Calu3 (cell line): ENCODE data around the gene GEMIN4. TPM values are rescaled to one million over a fixed set of nuclear protein-coding genes. Genes with fewer than 3 reads are reported as not detected.
"Not testable (repeated sequence)": the region's sequence is repeated elsewhere in the genome, so short reads cannot be mapped to it uniquely, and the experiment has no call there.

Source experiments
- BruUV-seq: library from RNA; stranded (reverse); fragments of 400-500 nt; replicated peaks from 2 replicates; lab custom pipeline; 2021; lab: Mats Ljungman, UMichigan
- CTCF ChIA-PET: fragments of 300-600 bp; sonication (Branson Sonifier 250); formaldehyde crosslinking; loops from one replicate; lab custom pipeline; 2022; ENCODE audit warnings: antibody characterized with exemption; lab: Charles Lee
- DNase-seq: peaks from one replicate; pipeline ENCODE4 v3.0.0; 2022
- H3K27ac Mint-ChIP-seq: one replicate; pipeline ENCODE4 v1.8.0; 2022; ENCODE audit warnings: mixed read lengths; ENCODE audit not compliant: unreplicated experiment
- H3K27me3 Mint-ChIP-seq: one replicate; pipeline ENCODE4 v1.8.0; 2022; ENCODE audit warnings: mixed read lengths; ENCODE audit not compliant: unreplicated experiment
- H3K36me3 Mint-ChIP-seq: one replicate; pipeline ENCODE4 v1.8.0; 2022; ENCODE audit warnings: mild to moderate bottlenecking, moderate library complexity, mixed read lengths; ENCODE audit not compliant: insufficient read depth, unreplicated experiment
- H3K4me1 Mint-ChIP-seq: one replicate; pipeline ENCODE4 v1.8.0; 2022; ENCODE audit warnings: mild to moderate bottlenecking, low read depth, mixed read lengths; ENCODE audit not compliant: unreplicated experiment
- H3K4me3 Mint-ChIP-seq: one replicate; pipeline ENCODE4 v1.8.0; 2022; ENCODE audit warnings: mild to moderate bottlenecking, low read depth, moderate library complexity, mixed read lengths; ENCODE audit not compliant: unreplicated experiment
- H3K9me3 Mint-ChIP-seq: one replicate; pipeline ENCODE4 v1.8.0; 2022; ENCODE audit warnings: low read depth, mixed read lengths; ENCODE audit not compliant: unreplicated experiment
- intact Hi-C: fragments of 100-400 bp; cut with micrococcal nuclease; formaldehyde crosslinking; loops from one replicate; pipeline ENCODE4 v1.10.0; 2022; ENCODE audit not compliant: unreplicated experiment
- total RNA-seq: library from RNA; stranded (reverse); gene quantifications from 2 replicates; pipeline ENCODE4 v1.2.3, GENCODE V29; 2022
- TF ChIP-seq, protein P1 (sequence below): fragments of 200-600 bp; IDR thresholded peaks from one replicate; pipeline ENCODE4 v1.8.0; 2022; ENCODE audit warnings: antibody characterized with exemption; ENCODE audit not compliant: unreplicated experiment

The GEMIN4 gene
- total RNA-seq, 1 experiment from 2014 or later: 31.0 TPM

DNA sequence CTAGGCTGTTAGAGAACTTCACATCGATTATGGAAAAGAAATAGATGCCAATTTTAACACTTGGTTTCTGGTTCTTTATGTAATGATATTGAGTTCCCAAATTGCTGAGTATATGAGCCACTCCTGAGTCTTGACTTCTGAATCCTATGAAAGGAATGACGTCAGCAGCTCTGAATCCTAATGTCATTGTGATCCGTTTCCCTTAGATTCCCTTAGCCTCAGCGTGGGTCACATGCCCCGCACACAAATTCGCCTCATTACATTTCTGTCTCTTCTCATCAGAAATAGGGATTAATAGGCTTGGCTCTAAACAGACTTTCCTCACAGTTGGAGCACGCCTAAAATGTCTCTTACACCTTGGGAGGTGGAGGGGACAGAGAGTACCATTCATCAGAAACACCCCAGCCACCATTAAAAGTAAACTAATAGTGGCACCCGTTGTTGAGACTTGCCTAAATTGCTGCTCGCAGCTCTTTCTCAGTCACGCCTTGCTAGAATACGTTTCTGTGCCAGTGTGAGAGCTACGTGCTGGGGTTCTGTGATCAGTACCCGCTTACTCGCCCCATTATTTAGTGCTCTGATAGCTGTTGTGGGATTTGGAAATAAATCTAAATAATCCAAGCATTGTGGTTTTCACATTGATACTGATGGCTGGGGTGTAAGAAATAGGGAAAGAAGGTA lies 37.2 kb upstream of the GEMIN4 start:
- no peak overlapping the region for H3K4me3 Mint-ChIP-seq
- no peaks in the 10 kb centered on the region for H3K9me3 Mint-ChIP-seq
- no peaks in the 10 kb centered on the region for H3K4me1 Mint-ChIP-seq
- no TSS peak for BruUV-seq
- H3K27me3 Mint-ChIP-seq: no peaks in the 10 kb centered on the region
- TF ChIP-seq, protein P1, sequence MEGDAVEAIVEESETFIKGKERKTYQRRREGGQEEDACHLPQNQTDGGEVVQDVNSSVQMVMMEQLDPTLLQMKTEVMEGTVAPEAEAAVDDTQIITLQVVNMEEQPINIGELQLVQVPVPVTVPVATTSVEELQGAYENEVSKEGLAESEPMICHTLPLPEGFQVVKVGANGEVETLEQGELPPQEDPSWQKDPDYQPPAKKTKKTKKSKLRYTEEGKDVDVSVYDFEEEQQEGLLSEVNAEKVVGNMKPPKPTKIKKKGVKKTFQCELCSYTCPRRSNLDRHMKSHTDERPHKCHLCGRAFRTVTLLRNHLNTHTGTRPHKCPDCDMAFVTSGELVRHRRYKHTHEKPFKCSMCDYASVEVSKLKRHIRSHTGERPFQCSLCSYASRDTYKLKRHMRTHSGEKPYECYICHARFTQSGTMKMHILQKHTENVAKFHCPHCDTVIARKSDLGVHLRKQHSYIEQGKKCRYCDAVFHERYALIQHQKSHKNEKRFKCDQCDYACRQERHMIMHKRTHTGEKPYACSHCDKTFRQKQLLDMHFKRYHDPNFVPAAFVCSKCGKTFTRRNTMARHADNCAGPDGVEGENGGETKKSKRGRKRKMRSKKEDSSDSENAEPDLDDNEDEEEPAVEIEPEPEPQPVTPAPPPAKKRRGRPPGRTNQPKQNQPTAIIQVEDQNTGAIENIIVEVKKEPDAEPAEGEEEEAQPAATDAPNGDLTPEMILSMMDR: no peak
- H3K27ac Mint-ChIP-seq: no peak overlapping the region
- CTCF ChIA-PET: no interaction called here
- intact Hi-C loops: no loop called here
- DNase-seq: no peak
- H3K36me3 Mint-ChIP-seq: peaks cover 10% of the 10 kb centered on the region

DNA sequence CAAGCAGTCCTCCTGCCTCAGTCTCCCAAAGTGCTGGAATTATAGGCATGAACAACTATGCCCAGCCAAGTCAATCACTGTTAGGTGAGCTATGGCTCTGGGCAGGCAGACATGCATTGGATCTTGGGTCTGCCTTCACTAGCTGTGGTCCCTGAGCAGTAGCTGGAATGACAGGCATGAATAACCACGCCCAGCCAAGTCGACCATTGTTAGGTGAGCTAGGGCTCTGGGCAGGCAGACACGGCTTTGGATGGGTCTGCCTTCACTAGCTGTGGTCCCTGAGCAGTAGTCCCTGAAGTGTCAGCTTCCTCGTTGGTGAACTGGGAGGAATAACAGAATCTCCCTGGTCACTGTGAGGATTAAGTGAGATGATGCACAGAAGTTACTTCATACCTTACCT lies 36.5 kb upstream of the GEMIN4 start:
- peaks cover 10% of the 10 kb centered on the region for H3K36me3 Mint-ChIP-seq
- intact Hi-C loops: no loop called here
- CTCF ChIA-PET: no interaction called here
- H3K4me1 Mint-ChIP-seq: no peaks in the 10 kb centered on the region
- TF ChIP-seq, protein P1: no peak
- no TSS peak for BruUV-seq
- no peak overlapping the region for H3K4me3 Mint-ChIP-seq
- no peaks in the 10 kb centered on the region for H3K9me3 Mint-ChIP-seq
- DNase-seq: no peak
- no peaks in the 10 kb centered on the region for H3K27me3 Mint-ChIP-seq
- H3K27ac Mint-ChIP-seq: no peak overlapping the region

DNA sequence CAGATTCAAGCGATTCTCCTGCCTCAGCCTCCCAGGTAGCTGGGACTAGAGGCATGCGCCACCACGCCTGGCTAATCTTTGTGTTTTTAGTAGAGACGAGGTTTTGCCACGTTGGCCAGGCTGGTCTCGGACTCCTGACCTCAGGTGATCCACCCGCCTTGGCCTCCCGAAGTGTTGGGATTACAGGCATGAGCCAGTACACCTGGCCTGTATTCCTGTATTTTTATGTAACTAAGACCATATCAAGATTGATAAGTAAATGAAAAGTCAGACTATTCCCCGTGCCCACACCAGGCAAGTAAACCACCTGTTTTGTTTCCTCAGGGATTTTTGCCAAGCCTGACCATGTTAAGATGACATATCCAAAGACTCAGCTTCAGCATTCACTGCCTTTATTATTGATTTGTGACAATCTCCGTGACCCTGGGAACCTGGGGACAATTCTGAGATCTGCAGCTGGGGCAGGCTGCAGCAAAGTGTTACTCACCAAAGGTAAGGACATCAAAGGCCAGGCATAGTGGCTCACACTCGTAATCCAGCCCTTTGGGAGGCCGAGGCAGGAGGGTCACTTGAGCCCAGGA lies 35.7 kb upstream of the GEMIN4 start:
- intact Hi-C loops: no loop called here
- no peaks in the 10 kb centered on the region for H3K4me1 Mint-ChIP-seq
- TF ChIP-seq, protein P1: no peak
- H3K9me3 Mint-ChIP-seq: no peaks in the 10 kb centered on the region
- no peak overlapping the region for H3K4me3 Mint-ChIP-seq
- CTCF ChIA-PET: no interaction called here
- BruUV-seq: no TSS peak
- H3K27me3 Mint-ChIP-seq: no peaks in the 10 kb centered on the region
- DNase-seq: no peak
- H3K27ac Mint-ChIP-seq: no peak overlapping the region
- H3K36me3 Mint-ChIP-seq: peaks cover 19% of the 10 kb centered on the region

DNA sequence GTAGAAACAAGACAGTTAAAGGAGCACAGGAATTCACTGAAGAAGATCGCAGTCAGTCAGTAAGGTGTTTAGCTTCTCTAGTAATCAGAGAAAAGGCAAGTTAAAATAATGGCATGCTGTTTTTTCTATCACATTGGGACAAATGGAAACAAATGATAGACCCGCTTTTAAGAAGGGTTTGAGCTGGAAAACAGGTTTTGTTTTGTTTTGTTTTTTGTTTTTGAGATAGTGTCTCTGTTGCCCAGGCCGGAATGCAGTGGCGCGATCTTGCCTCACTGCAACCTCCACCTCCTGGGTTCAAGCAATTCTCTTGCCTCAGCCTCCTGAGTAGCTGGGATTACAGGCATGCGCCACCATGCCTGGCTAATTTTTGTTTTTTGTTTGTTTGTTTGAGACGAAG lies 33.8 kb upstream of the GEMIN4 start:
- CTCF ChIA-PET, H3K27ac Mint-ChIP-seq, H3K27me3 Mint-ChIP-seq, BruUV-seq, DNase-seq, H3K4me3 Mint-ChIP-seq, intact Hi-C loops, H3K9me3 Mint-ChIP-seq, H3K4me1 Mint-ChIP-seq: not testable (repeated sequence)
- H3K36me3 Mint-ChIP-seq: peaks cover 37% of the 10 kb centered on the region

DNA sequence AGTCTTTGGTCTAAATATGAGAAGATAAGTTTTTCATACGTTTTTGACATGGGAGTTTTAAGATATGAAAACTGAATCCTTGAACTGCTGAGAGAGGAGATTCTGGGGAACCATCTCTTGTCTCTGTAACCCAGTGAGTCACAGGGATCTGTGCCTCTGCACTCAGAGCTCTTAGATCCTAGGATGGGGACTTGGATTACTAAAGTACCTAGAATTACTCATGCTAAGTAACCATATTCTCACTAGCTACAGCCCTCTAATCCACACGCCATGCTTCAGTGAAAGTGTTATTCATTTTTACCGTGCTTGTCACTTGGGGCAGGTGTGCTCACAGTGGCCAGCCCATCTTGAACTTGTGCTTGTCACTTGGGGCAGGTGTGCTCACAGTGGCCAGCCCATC lies 32.1 kb upstream of the GEMIN4 start:
- Mint-ChIP-seq H3K9me3 (no peaks in the 10 kb centered on the region), H3K36me3 (peaks cover 27% of the 10 kb centered on the region), H3K4me1 (no peaks in the 10 kb centered on the region), H3K27ac (no peak overlapping the region), H3K4me3 (no peak overlapping the region), H3K27me3 (no peaks in the 10 kb centered on the region)
- intact Hi-C loops: no loop called here
- no TSS peak for BruUV-seq
- CTCF ChIA-PET: no interaction called here
- DNase-seq: no peak
- TF ChIP-seq, protein P1: no peak
